ENCODE results near the gene RNF5.

Gene RNF5

GRCh38 chr6:32177788-32178546, at the start of gene RNF5:
Gene RNF5 (plus strand): TSS chr6:32178405. CDS start chr6:32178512, 107 bp downstream.
- H3F3A ChIP-seq (ENCODE audit: insufficient read depth, low read length), result no peaks in the 10 kb centered on the region
- H3K27ac ChIP-seq (ENCODE audit: low read depth, low read length, poor library complexity, severe bottlenecking), result peak within 1 kb of the TSS; percentile 87

GRCh38 chr6:32128751-32129296, 49.4 kb upstream of the RNF5 start:
- H2AFZ ChIP-seq (ENCODE audit: low read length), result no peak overlapping the region
- no peaks in the 10 kb centered on the region for H4K20me1 ChIP-seq (ENCODE audit: insufficient read depth, low read length)
- peaks cover 30% of the 10 kb centered on the region for H3K4me1 ChIP-seq (ENCODE audit: insufficient read depth, low read length, severe bottlenecking)
- H3K9me3 ChIP-seq (ENCODE audit: low read length), result no peaks in the 10 kb centered on the region
- peak overlapping the region; percentile 81 for H3K4me3 ChIP-seq (ENCODE audit: low read depth, low read length, poor library complexity, severe bottlenecking)
- H3K36me3 ChIP-seq (ENCODE audit: insufficient read depth, low read length), result peaks cover 25% of the 10 kb centered on the region
- no peak for TF ChIP-seq EZH2 (IDR thresholded peaks at IDR 0.05; ENCODE audit: borderline replicate concordance, low read length)
- no peak for TF ChIP-seq CTCF (IDR thresholded peaks at IDR 0.05; ENCODE audit: low read length)
- H3K9ac ChIP-seq (ENCODE audit: low read length), result peak overlapping the region; percentile 76
- H3K27me3 ChIP-seq (ENCODE audit: insufficient read depth, low read length), result no peaks in the 10 kb centered on the region
- H3K9me2 ChIP-seq (ENCODE audit: low read depth, low read length), result no peaks in the 10 kb centered on the region
- no peaks in the 10 kb centered on the region for H3K79me2 ChIP-seq (ENCODE audit: insufficient read depth, low read length)
- H3F3A ChIP-seq (ENCODE audit: insufficient read depth, low read length), result 0 out of 2 replicates have a peak, but pooled peaks cover 4% of the 10 kb centered on the region
- peak overlapping the region; percentile 89 for H3K4me2 ChIP-seq (ENCODE audit: low read length)
- peak overlapping the region; percentile 56 for H3K27ac ChIP-seq (ENCODE audit: low read depth, low read length, poor library complexity, severe bottlenecking)

More at GRCh38 chr6:32177788-32178546, at the start of gene RNF5:
- Histone ChIP-seq H3K36me3 (ENCODE audit: insufficient read depth, low read length) (peaks cover 27% of the 10 kb centered on the region; the same call in 1 of the 2 replicates), H3K4me1 (ENCODE audit: insufficient read depth, low read length, severe bottlenecking) (peaks cover 51% of the 10 kb centered on the region), H3K4me3 (ENCODE audit: low read depth, low read length, poor library complexity, severe bottlenecking) (peak within 1 kb of the TSS; percentile 91), H3K9me2 (ENCODE audit: low read depth, low read length) (no peaks in the 10 kb centered on the region), H3K9ac (ENCODE audit: low read length) (peak within 1 kb of the TSS; percentile 79), H2AFZ (ENCODE audit: low read length) (no peak within 1 kb of the TSS), H3K4me2 (ENCODE audit: low read length) (peak within 1 kb of the TSS; percentile 99), H3K9me3 (ENCODE audit: low read length) (no peaks in the 10 kb centered on the region), H3K79me2 (ENCODE audit: insufficient read depth, low read length) (peaks cover 12% of the 10 kb centered on the region; the same call in 1 of the 2 replicates), H4K20me1 (ENCODE audit: insufficient read depth, low read length) (no peaks in the 10 kb centered on the region), H3K27me3 (ENCODE audit: insufficient read depth, low read length) (no peaks in the 10 kb centered on the region)
- no peak for TF ChIP-seq CTCF (IDR thresholded peaks at IDR 0.05; ENCODE audit: low read length)
- no peak for TF ChIP-seq EZH2 (IDR thresholded peaks at IDR 0.05; ENCODE audit: borderline replicate concordance, low read length)

GRCh38 chr6:32129297-32130088, 48.7 kb upstream of the RNF5 start:
- no peaks in the 10 kb centered on the region for H3K9me2 ChIP-seq (ENCODE audit: low read depth, low read length)
- no peaks in the 10 kb centered on the region for H3K79me2 ChIP-seq (ENCODE audit: insufficient read depth, low read length)
- H3F3A ChIP-seq (ENCODE audit: insufficient read depth, low read length), result 0 out of 2 replicates have a peak, but pooled peaks cover 4% of the 10 kb centered on the region
- 0 out of 2 replicates have a peak overlapping the region, but pooled peaks have one; percentile 15 for H2AFZ ChIP-seq (ENCODE audit: low read length)
- no peaks in the 10 kb centered on the region for H3K9me3 ChIP-seq (ENCODE audit: low read length)
- H3K27ac ChIP-seq (ENCODE audit: low read depth, low read length, poor library complexity, severe bottlenecking), result peak overlapping the region; percentile 56
- H3K4me1 ChIP-seq (ENCODE audit: insufficient read depth, low read length, severe bottlenecking), result peaks cover 30% of the 10 kb centered on the region
- H3K36me3 ChIP-seq (ENCODE audit: insufficient read depth, low read length), result peaks cover 18% of the 10 kb centered on the region
- peak overlapping the region; percentile 81 for H3K4me3 ChIP-seq (ENCODE audit: low read depth, low read length, poor library complexity, severe bottlenecking)
- H3K4me2 ChIP-seq (ENCODE audit: low read length), result peak overlapping the region; percentile 89
- H3K9ac ChIP-seq (ENCODE audit: low read length), result peak overlapping the region; percentile 76
- no peak for TF ChIP-seq CTCF (IDR thresholded peaks at IDR 0.05; ENCODE audit: low read length)
- TF ChIP-seq EZH2 (IDR thresholded peaks at IDR 0.05; ENCODE audit: borderline replicate concordance, low read length), result no peak
- no peaks in the 10 kb centered on the region for H4K20me1 ChIP-seq (ENCODE audit: insufficient read depth, low read length)
- no peaks in the 10 kb centered on the region for H3K27me3 ChIP-seq (ENCODE audit: insufficient read depth, low read length)
